Endothelial cell of umbilical vein (primary cell): ENCODE data around the gene NFKBIL1. TPM values are rescaled to one million over a fixed set of nuclear protein-coding genes. Genes with fewer than 3 reads are reported as not detected.

Experiments
- BruUV-seq: library from RNA; stranded (reverse); fragments of 400-500 nt; replicated peaks from 2 replicates; lab custom pipeline; 2021; lab: Mats Ljungman, UMichigan
- CTCF ChIA-PET: fragments of 300-600, 350-600 bp; sonication (Branson Sonifier 250); formaldehyde crosslinking; loops from one replicate; lab custom pipeline; 2021; ENCODE audit warnings: antibody characterized with exemption, inconsistent platforms; lab: Charles Lee
- POLR2A ChIA-PET: fragments of 300-600, 350-600 bp; sonication (Branson Sonifier 250); formaldehyde crosslinking; loops from one replicate; lab custom pipeline; 2021; ENCODE audit warnings: antibody characterized with exemption, inconsistent platforms; lab: Charles Lee
- DNase-seq: peaks from one replicate; pipeline ENCODE4 v3.0.0-alpha.2; 2011; ENCODE audit warnings: low read depth, low spot score
- FAIRE-seq: peaks from 2 replicates; lab custom pipeline; 2011; peaks lifted over from hg19 to GRCh38; lab: Jason Lieb, UNC
- H2AFZ ChIP-seq: 2 replicates; pipeline ENCODE4 v1.6.0; 2012; ENCODE audit warnings: low read depth, low read length, control low read depth, inconsistent platforms
- H3K27ac ChIP-seq: 2 replicates; pipeline ENCODE4 v1.5.1; 2011; ENCODE audit warnings: low read depth, mild to moderate bottlenecking, control low read depth, low read length, moderate library complexity; ENCODE audit not compliant: insufficient read depth
- H3K27me3 ChIP-seq, 2 experiments: 2 replicates each; pipeline versions ENCODE4 v1.6.0 to v1.6.1; 2011; ENCODE audit warnings: low read length in 2 of 2, mixed read lengths in 1 of 2; ENCODE audit not compliant: control insufficient read depth in 2 of 2, insufficient read depth in 2 of 2
- H3K36me3 ChIP-seq, 2 experiments: 2 replicates in 1 of 2; 3 replicates in 1 of 2; pipeline ENCODE4 v1.5.1; 2011; ENCODE audit warnings: low read length in 2 of 2, mild to moderate bottlenecking in 1 of 2, moderate library complexity in 1 of 2; ENCODE audit not compliant: control insufficient read depth in 2 of 2, insufficient read depth in 2 of 2; ENCODE audit errors: extremely low read depth in 1 of 2
- H3K4me1 ChIP-seq: 3 replicates; pipeline ENCODE4 v1.5.1; 2011; ENCODE audit warnings: mild to moderate bottlenecking, low read length; ENCODE audit not compliant: control insufficient read depth, insufficient read depth; ENCODE audit errors: extremely low read depth
- H3K4me2 ChIP-seq: 2 replicates; pipeline ENCODE4 v1.6.1; 2011; ENCODE audit warnings: low read length, control low read depth, mixed read lengths; ENCODE audit not compliant: insufficient read depth
- H3K4me3 ChIP-seq, 3 experiments: fragments of 200-600 bp in 1 of 3; sonication (generic), shearing (Covaris generic) in 1 of 3; replicated peaks in 1 of 3; 2 replicates each; pipeline ENCODE4 v1.5.1; 2011 to 2016; ENCODE audit warnings: control low read depth in 3 of 3, low read length in 3 of 3, mild to moderate bottlenecking in 2 of 3, inconsistent platforms in 1 of 3, low read depth in 1 of 3, moderate library complexity in 1 of 3; ENCODE audit not compliant: insufficient read depth in 1 of 3
- H3K79me2 ChIP-seq: 2 replicates; pipeline ENCODE4 v1.6.0; 2012; ENCODE audit warnings: low read length, inconsistent platforms; ENCODE audit not compliant: control insufficient read depth, insufficient read depth
- H3K9ac ChIP-seq: replicated peaks from 2 replicates; pipeline ENCODE3; 2011; ENCODE audit warnings: low read length, control low read depth; ENCODE audit not compliant: insufficient read depth; ENCODE audit errors: extremely low read depth
- H3K9me1 ChIP-seq: replicated peaks from 3 replicates; pipeline ENCODE4 v1.6.0; 2011; ENCODE audit warnings: mild to moderate bottlenecking, low read length; ENCODE audit not compliant: control insufficient read depth, insufficient read depth; ENCODE audit errors: extremely low read depth
- H3K9me3 ChIP-seq: replicated peaks from 2 replicates; pipeline ENCODE4 v1.5.1; 2012; ENCODE audit warnings: low read length, inconsistent platforms; ENCODE audit not compliant: control insufficient read depth, insufficient read depth
- H4K20me1 ChIP-seq: replicated peaks from 2 replicates; pipeline ENCODE3; 2011; ENCODE audit warnings: mild to moderate bottlenecking, low read length; ENCODE audit not compliant: control insufficient read depth, insufficient read depth; ENCODE audit errors: extremely low read depth
- CTCF ChIP-seq, 2 donors: IDR thresholded peaks; 1 replicate in 1 of 2; 2 replicates in 1 of 2; pipeline ENCODE4 v1.5.1; 2011; ENCODE audit warnings: low read length in 2 of 2, mild to moderate bottlenecking in 2 of 2, moderate library complexity in 2 of 2, control low read depth in 1 of 2, inconsistent platforms in 1 of 2, low read depth in 1 of 2; ENCODE audit not compliant: insufficient read depth in 1 of 2; ENCODE audit errors: extremely low read depth in 1 of 2
- MAX ChIP-seq: IDR thresholded peaks from 2 replicates; pipeline ENCODE4 v1.6.1; 2011; ENCODE audit not compliant: insufficient read depth, insufficient read length
- MYC ChIP-seq: IDR thresholded peaks from one replicate; pipeline ENCODE4 v1.6.1; 2011; ENCODE audit warnings: mild to moderate bottlenecking, low read depth, low read length
- dilution Hi-C: fragments of 300-500 bp; cut with MboI; formaldehyde crosslinking; loops from one replicate; pipeline ENCODE4 v1.15.0; 2019; ENCODE audit warnings: low sequenced_read_pairs; ENCODE audit not compliant: extremely low pct_ligation_motif_present
- intact Hi-C: fragments of 100-400 bp; cut with micrococcal nuclease; formaldehyde crosslinking; loops from one replicate; pipeline ENCODE4 v1.10.0; 2022
- polyA plus RNA-seq, 4 experiments: library from polyadenylated mRNA; depleted of rRNA in 3 of 4; stranded (reverse) in 3 of 4; unstranded in 1 of 4; fragments of >200 nt; gene quantifications; 2 replicates each; pipeline versions ENCODE4 v1.2.1 to v1.2.3, GENCODE V29; 2011 to 2012; ENCODE audit warnings: missing spikeins in 1 of 4
- total RNA-seq: library from RNA; stranded (reverse); gene quantifications from 2 replicates; pipeline ENCODE4 v1.2.3, GENCODE V29; 2021

The NFKBIL1 gene
- total and polyA plus RNA-seq, 2 donors (not counting 3 experiments of a cell fraction or from before 2014, with no cell fraction given), result 9.9 to 15.5 TPM

GRCh38 chr6:31531162-31531561 lies 16.2 kb upstream of the NFKBIL1 start:
- no peaks in the 10 kb centered on the region for H3K9me1 ChIP-seq
- peaks cover 12% of the 10 kb centered on the region for H3K4me1 ChIP-seq
- intact Hi-C loops (no loop called here), dilution Hi-C loops (no loop called here)
- H3K27ac ChIP-seq, result no peak overlapping the region
- peaks cover 30% of the 10 kb centered on the region for H3K79me2 ChIP-seq
- H2AFZ ChIP-seq, result no peak overlapping the region
- no peak overlapping the region for H3K4me3 ChIP-seq
- no peak for DNase-seq
- no peaks in the 10 kb centered on the region for H3K9me3 ChIP-seq
- no peak overlapping the region for H3K9ac ChIP-seq
- TF ChIP-seq MYC (no peak), CTCF (IDR thresholded peaks at IDR 0.05; ENCODE audit: extremely low read depth in 1 of 2, insufficient read depth in 1 of 2, low read depth in 1 of 2, low read length in 2 of 2) (no peak), MAX (no peak)
- H4K20me1 ChIP-seq, result no peaks in the 10 kb centered on the region
- peaks cover 33 to 50% of the 10 kb centered on the region in 2 experiments for H3K36me3 ChIP-seq
- no peak overlapping the region for H3K4me2 ChIP-seq
- FAIRE-seq, result no peak
- POLR2A ChIA-PET, result interaction anchor here (1.6 kb wide), 1 partner anchor 36 kb away, joined by 4 read pairs; no protein-coding TSS in a partner anchor
- BruUV-seq, result no TSS peak
- CTCF ChIA-PET, result interaction anchor here (1.0 to 1.6 kb wide), 4 partner anchors 10 to 50 kb away, joined by 3 to 7 read pairs (median 4); partner anchors contain the start of gene DDX39B
- H3K27me3 ChIP-seq, result no peaks in the 10 kb centered on the region
